ENCODE measurements around the gene SGMS2. TPM values are rescaled to one million over a fixed set of nuclear protein-coding genes. Genes with fewer than 3 reads are reported as not detected.

SGMS2 gene
- total and polyA plus RNA-seq, 2 of the 4 experiments (the other 2 are of a cell fraction), result 13.4 to 37.5 TPM

DNA sequence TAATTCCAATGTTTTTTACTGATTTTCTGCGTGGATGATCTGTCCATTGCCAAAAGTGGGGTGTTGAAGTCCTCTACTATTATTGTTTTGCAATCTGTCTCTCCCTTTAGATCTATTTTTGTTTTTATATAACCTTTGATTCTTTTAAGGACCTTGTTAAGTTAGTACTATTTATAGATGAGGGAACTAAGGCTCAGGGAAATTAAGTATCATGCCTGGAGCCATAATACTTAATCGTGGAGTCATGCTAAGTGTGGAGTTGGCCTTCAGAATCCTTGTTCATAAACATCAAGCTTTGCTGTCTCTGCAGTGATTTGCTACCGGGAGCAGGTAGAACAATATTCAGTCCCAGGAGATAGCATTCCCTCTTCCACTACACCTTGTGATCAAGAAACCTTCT is 31.0 kb downstream of the SGMS2 start:
- no peak overlapping the region for H4K91ac ChIP-seq (ENCODE audit: insufficient read depth, low read depth, low read length)
- no peak overlapping the region for H2BK120ac ChIP-seq (ENCODE audit: low read depth, low read length)
- no peaks in the 10 kb centered on the region for H3K27me3 ChIP-seq (ENCODE audit: control insufficient read depth, insufficient read depth, low read length)
- POLR2A ChIA-PET (ENCODE audit: unreplicated experiment), result no interaction called here
- H3K9me1 ChIP-seq (ENCODE audit: insufficient read depth, low read length), result no peaks in the 10 kb centered on the region
- H3K9ac ChIP-seq (ENCODE audit: low read depth, low read length), result no peak overlapping the region
- no peak overlapping the region for H4K8ac ChIP-seq (ENCODE audit: low read depth in 2 of 2, low read length in 2 of 2)
- CTCF ChIA-PET, result no interaction called here
- H3K9me3 ChIP-seq (ENCODE audit: control insufficient read depth, insufficient read depth, low read length), result no peaks in the 10 kb centered on the region
- no peak overlapping the region for H3K56ac ChIP-seq (ENCODE audit: extremely low read depth, insufficient read depth, low read length)
- H2BK20ac ChIP-seq (ENCODE audit: low read depth, low read length), result no peak overlapping the region
- no peak overlapping the region for H2AFZ ChIP-seq (replicated peaks; ENCODE audit: low read length, poor library complexity)
- no peaks in the 10 kb centered on the region; the same call in 1 of the 2 replicates for H4K20me1 ChIP-seq (ENCODE audit: insufficient read depth, low read length)
- ATAC-seq (ENCODE audit: low read depth), result no peak
- no peak overlapping the region for H3K4me3 ChIP-seq (ENCODE audit: insufficient read depth, low read depth, low read length)
- H3K14ac ChIP-seq (replicated peaks; ENCODE audit: low read depth, low read length), result no peak overlapping the region
- H3K27ac ChIP-seq (ENCODE audit: insufficient read depth, low read length), result no peak overlapping the region
- no peak overlapping the region for H2AK9ac ChIP-seq (replicated peaks; ENCODE audit: low read depth, low read length, poor library complexity)
- no peak overlapping the region for H2BK15ac ChIP-seq (ENCODE audit: low read depth, low read length)
- H3K23ac ChIP-seq (ENCODE audit: low read depth, low read length), result no peak overlapping the region
- no peak overlapping the region for H3K4ac ChIP-seq (ENCODE audit: low read depth, low read length)
- H3K36me3 ChIP-seq (ENCODE audit: control insufficient read depth, insufficient read depth, low read length), result no peaks in the 10 kb centered on the region
- no peaks in the 10 kb centered on the region for H3K4me1 ChIP-seq (ENCODE audit: control insufficient read depth, insufficient read depth, low read length)
- H4K5ac ChIP-seq (ENCODE audit: low read depth, low read length), result no peak overlapping the region
- intact Hi-C loops (cut with micrococcal nuclease), result no loop called here
- in situ Hi-C loops (cut with MboI; ENCODE audit: low sequenced_read_pairs), result no loop called here
- dilution Hi-C loops (cut with HindIII; ENCODE audit: low sequenced_read_pairs, unreplicated experiment), result no loop called here
- H3K4me2 ChIP-seq (ENCODE audit: low read depth, low read length), result no peak overlapping the region
- H2AK5ac ChIP-seq (ENCODE audit: low read depth, low read length), result no peak overlapping the region
- peaks cover 0 to 7% of the 10 kb centered on the region in 2 experiments; a peak in 1 of 4 replicates for H3K79me1 ChIP-seq (ENCODE audit: low read depth in 1 of 2, low read length in 2 of 2)
- no TSS peak for BruUV-seq (replicated peaks)
- no peak for DNase-seq
- WGBS, 2 experiments (ENCODE audit: extremely low coverage in 2 of 2, insufficient read length in 1 of 2), result no CpG with 5 or more reads among the region's 3 CpGs
- no peak overlapping the region for H3K18ac ChIP-seq (ENCODE audit: low read depth, low read length)
- TF ChIP-seq NFE2L2 (IDR thresholded peaks at IDR 0.05; ENCODE audit: low read depth, low read length) (no peak), RFX5 (IDR thresholded peaks at IDR 0.05; ENCODE audit: low read depth, low read length) (no peak), SMC3 (IDR thresholded peaks at IDR 0.05; ENCODE audit: low read depth, low read length) (no peak), FOS (IDR thresholded peaks at IDR 0.05; ENCODE audit: low read depth, low read length) (no peak), RAD21 (IDR thresholded peaks at IDR 0.05; ENCODE audit: low read length) (no peak), MAZ (IDR thresholded peaks at IDR 0.05; ENCODE audit: borderline replicate concordance, low read depth, low read length) (no peak), RCOR1 (IDR thresholded peaks at IDR 0.05; ENCODE audit: insufficient replicate concordance, low read length) (no peak), MAFK (IDR thresholded peaks at IDR 0.05; ENCODE audit: low read depth, low read length) (no peak), MXI1 (IDR thresholded peaks at IDR 0.05; ENCODE audit: borderline replicate concordance, low read depth, low read length) (no peak), CHD1 (IDR thresholded peaks at IDR 0.05; ENCODE audit: low read depth, low read length) (no peak), BHLHE40 (IDR thresholded peaks at IDR 0.05; ENCODE audit: low read depth, low read length) (no peak), POLR2A (IDR thresholded peaks at IDR 0.05; ENCODE audit: low read depth, low read length) (no peak), CEBPB (IDR thresholded peaks at IDR 0.05; ENCODE audit: low read depth, low read length) (no peak)
- TF ChIP-seq, protein P1, sequence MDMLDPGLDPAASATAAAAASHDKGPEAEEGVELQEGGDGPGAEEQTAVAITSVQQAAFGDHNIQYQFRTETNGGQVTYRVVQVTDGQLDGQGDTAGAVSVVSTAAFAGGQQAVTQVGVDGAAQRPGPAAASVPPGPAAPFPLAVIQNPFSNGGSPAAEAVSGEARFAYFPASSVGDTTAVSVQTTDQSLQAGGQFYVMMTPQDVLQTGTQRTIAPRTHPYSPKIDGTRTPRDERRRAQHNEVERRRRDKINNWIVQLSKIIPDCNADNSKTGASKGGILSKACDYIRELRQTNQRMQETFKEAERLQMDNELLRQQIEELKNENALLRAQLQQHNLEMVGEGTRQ (IDR thresholded peaks at IDR 0.05; ENCODE audit: low read depth, low read length), result no peak
- TF ChIP-seq, protein P2, sequence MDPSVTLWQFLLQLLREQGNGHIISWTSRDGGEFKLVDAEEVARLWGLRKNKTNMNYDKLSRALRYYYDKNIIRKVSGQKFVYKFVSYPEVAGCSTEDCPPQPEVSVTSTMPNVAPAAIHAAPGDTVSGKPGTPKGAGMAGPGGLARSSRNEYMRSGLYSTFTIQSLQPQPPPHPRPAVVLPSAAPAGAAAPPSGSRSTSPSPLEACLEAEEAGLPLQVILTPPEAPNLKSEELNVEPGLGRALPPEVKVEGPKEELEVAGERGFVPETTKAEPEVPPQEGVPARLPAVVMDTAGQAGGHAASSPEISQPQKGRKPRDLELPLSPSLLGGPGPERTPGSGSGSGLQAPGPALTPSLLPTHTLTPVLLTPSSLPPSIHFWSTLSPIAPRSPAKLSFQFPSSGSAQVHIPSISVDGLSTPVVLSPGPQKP (IDR thresholded peaks at IDR 0.05; ENCODE audit: borderline replicate concordance, low read depth, low read length), result no peak
- TF ChIP-seq, protein P3, sequence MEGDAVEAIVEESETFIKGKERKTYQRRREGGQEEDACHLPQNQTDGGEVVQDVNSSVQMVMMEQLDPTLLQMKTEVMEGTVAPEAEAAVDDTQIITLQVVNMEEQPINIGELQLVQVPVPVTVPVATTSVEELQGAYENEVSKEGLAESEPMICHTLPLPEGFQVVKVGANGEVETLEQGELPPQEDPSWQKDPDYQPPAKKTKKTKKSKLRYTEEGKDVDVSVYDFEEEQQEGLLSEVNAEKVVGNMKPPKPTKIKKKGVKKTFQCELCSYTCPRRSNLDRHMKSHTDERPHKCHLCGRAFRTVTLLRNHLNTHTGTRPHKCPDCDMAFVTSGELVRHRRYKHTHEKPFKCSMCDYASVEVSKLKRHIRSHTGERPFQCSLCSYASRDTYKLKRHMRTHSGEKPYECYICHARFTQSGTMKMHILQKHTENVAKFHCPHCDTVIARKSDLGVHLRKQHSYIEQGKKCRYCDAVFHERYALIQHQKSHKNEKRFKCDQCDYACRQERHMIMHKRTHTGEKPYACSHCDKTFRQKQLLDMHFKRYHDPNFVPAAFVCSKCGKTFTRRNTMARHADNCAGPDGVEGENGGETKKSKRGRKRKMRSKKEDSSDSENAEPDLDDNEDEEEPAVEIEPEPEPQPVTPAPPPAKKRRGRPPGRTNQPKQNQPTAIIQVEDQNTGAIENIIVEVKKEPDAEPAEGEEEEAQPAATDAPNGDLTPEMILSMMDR (conservative IDR thresholded peaks at IDR 0.05; ENCODE audit: low read depth, low read length), result no peak
- H2BK5ac ChIP-seq (ENCODE audit: low read depth, low read length, poor library complexity, severe bottlenecking), result no peak overlapping the region
